Measurements from ENCODE around the gene ADD3.

Gene ADD3

DNA sequence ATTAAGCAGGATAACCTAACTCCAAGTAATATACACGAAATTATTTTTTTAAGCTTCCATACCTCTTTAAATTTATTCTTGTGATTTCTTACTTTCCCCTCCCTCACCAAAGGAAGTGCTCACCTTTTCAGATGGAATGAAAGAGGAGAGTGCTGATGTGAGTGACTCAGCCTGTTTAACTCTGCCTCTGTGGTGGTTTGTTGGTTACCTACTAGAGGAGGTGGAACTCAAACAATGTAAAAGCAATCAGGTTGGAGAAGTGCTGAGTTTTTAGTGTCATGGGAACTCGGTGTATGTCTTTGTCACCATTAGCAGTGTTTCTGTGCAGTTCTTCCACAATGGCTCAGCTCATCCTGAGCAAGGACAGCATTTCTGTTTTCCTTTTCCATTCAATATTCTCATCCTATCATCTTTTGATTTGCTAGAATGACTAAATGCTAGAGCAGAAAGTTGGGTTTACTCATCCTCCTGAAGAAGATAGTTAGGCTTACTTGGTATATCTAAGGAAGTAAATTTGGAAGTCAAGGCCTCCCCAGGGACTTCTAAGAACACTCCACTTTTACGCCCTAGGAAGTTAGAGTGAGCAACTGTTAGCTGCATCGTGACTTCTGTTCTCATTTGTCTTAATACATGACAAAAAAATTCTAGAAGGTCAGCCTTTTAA, 6.0 kb downstream of the ADD3 start:
- TF ChIP-seq, protein P1, sequence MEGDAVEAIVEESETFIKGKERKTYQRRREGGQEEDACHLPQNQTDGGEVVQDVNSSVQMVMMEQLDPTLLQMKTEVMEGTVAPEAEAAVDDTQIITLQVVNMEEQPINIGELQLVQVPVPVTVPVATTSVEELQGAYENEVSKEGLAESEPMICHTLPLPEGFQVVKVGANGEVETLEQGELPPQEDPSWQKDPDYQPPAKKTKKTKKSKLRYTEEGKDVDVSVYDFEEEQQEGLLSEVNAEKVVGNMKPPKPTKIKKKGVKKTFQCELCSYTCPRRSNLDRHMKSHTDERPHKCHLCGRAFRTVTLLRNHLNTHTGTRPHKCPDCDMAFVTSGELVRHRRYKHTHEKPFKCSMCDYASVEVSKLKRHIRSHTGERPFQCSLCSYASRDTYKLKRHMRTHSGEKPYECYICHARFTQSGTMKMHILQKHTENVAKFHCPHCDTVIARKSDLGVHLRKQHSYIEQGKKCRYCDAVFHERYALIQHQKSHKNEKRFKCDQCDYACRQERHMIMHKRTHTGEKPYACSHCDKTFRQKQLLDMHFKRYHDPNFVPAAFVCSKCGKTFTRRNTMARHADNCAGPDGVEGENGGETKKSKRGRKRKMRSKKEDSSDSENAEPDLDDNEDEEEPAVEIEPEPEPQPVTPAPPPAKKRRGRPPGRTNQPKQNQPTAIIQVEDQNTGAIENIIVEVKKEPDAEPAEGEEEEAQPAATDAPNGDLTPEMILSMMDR (IDR thresholded peaks at IDR 0.05; ENCODE audit: borderline replicate concordance, extremely low read depth, low read length, poor library complexity, severe bottlenecking): no peak
- no peak for TF ChIP-seq EZH2 (IDR thresholded peaks at IDR 0.05; ENCODE audit: borderline replicate concordance, low read depth, low read length, severe bottlenecking)
- DNase-seq: no peak
- ATAC-seq (ENCODE audit: insufficient read depth, low read depth): no peak
- H3K27ac ChIP-seq (ENCODE audit: low read length): no peak overlapping the region
- peaks cover 36% of the 10 kb centered on the region for H3K4me1 ChIP-seq (ENCODE audit: insufficient read depth, low read length)
- H3K9ac ChIP-seq (ENCODE audit: low read depth, low read length): no peak overlapping the region
- peaks cover 78% of the 10 kb centered on the region for H4K20me1 ChIP-seq (ENCODE audit: insufficient read depth, low read length)
- no peaks in the 10 kb centered on the region for H3K9me3 ChIP-seq (ENCODE audit: insufficient read depth, low read length, severe bottlenecking)
- H3K4me2 ChIP-seq (ENCODE audit: insufficient read depth, low read length): no peak overlapping the region
- no peak overlapping the region for H3K4me3 ChIP-seq (ENCODE audit: low read depth in 1 of 2, low read length in 2 of 2)
- no peak overlapping the region for H2AFZ ChIP-seq (ENCODE audit: low read depth, low read length)
- peaks cover 98% of the 10 kb centered on the region for H3K79me2 ChIP-seq (ENCODE audit: insufficient read depth, low read length)
- no peaks in the 10 kb centered on the region for H3K36me3 ChIP-seq (ENCODE audit: insufficient read depth, low read length)
- H3K27me3 ChIP-seq (ENCODE audit: insufficient read depth, low read length, poor library complexity): no peaks in the 10 kb centered on the region

DNA sequence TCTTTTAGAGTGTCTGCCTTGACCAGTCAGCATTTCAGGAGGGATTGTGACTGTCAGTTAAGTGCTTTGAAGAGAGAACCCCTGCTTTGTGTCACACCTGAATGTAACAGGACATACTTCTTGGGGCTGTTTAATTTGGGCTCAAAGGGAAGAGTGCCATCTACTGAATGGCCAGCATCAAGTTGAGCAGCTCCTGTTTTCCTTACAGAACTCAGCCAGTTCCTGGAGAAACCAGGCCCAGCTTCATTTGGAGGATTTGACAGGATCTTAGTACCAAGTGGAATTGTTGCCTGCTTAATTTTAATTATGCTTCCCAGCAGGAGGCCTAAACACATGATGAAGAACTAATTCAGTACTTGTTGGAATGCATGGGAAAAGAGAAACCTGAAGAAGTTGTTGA, 8.3 kb downstream of the ADD3 start:
- peaks cover 68% of the 10 kb centered on the region for H4K20me1 ChIP-seq (ENCODE audit: insufficient read depth, low read length)
- no peak overlapping the region for H2AFZ ChIP-seq (ENCODE audit: low read depth, low read length)
- no peak overlapping the region for H3K9ac ChIP-seq (ENCODE audit: low read depth, low read length)
- no peak for TF ChIP-seq EZH2 (IDR thresholded peaks at IDR 0.05; ENCODE audit: borderline replicate concordance, low read depth, low read length, severe bottlenecking)
- TF ChIP-seq, protein P1 (IDR thresholded peaks at IDR 0.05; ENCODE audit: borderline replicate concordance, extremely low read depth, low read length, poor library complexity, severe bottlenecking): peak; percentile 19
- no peaks in the 10 kb centered on the region for H3K36me3 ChIP-seq (ENCODE audit: insufficient read depth, low read length)
- peaks cover 13% of the 10 kb centered on the region for H3K4me1 ChIP-seq (ENCODE audit: insufficient read depth, low read length)
- no peak overlapping the region for H3K4me3 ChIP-seq (ENCODE audit: low read depth in 1 of 2, low read length in 2 of 2)
- H3K9me3 ChIP-seq (ENCODE audit: insufficient read depth, low read length, severe bottlenecking): no peaks in the 10 kb centered on the region
- H3K79me2 ChIP-seq (ENCODE audit: insufficient read depth, low read length): peaks cover 97% of the 10 kb centered on the region
- H3K27ac ChIP-seq (ENCODE audit: low read length): no peak overlapping the region
- ATAC-seq (ENCODE audit: insufficient read depth, low read depth): no peak
- H3K27me3 ChIP-seq (ENCODE audit: insufficient read depth, low read length, poor library complexity): no peaks in the 10 kb centered on the region
- H3K4me2 ChIP-seq (ENCODE audit: insufficient read depth, low read length): no peak overlapping the region
- no peak for DNase-seq

GRCh38 chr10:110017052-110017451, 9.3 kb downstream of the ADD3 start:
- Histone ChIP-seq H3K27ac (ENCODE audit: low read length) (no peak overlapping the region), H4K20me1 (ENCODE audit: insufficient read depth, low read length) (peaks cover 66% of the 10 kb centered on the region), H3K36me3 (ENCODE audit: insufficient read depth, low read length) (no peaks in the 10 kb centered on the region), H3K9me3 (ENCODE audit: insufficient read depth, low read length, severe bottlenecking) (no peaks in the 10 kb centered on the region), H3K9ac (ENCODE audit: low read depth, low read length) (no peak overlapping the region), H3K4me3 (ENCODE audit: low read depth in 1 of 2, low read length in 2 of 2) (no peak overlapping the region), H3K4me1 (ENCODE audit: insufficient read depth, low read length) (peaks cover 3% of the 10 kb centered on the region; the same call in 1 of the 2 replicates), H2AFZ (ENCODE audit: low read depth, low read length) (no peak overlapping the region), H3K4me2 (ENCODE audit: insufficient read depth, low read length) (no peak overlapping the region), H3K27me3 (ENCODE audit: insufficient read depth, low read length, poor library complexity) (no peaks in the 10 kb centered on the region), H3K79me2 (ENCODE audit: insufficient read depth, low read length) (peaks cover 97% of the 10 kb centered on the region)
- TF ChIP-seq EZH2 (IDR thresholded peaks at IDR 0.05; ENCODE audit: borderline replicate concordance, low read depth, low read length, severe bottlenecking): no peak
- TF ChIP-seq, protein P1 (IDR thresholded peaks at IDR 0.05; ENCODE audit: borderline replicate concordance, extremely low read depth, low read length, poor library complexity, severe bottlenecking): no peak
- DNase-seq: no peak
- ATAC-seq (ENCODE audit: insufficient read depth, low read depth): no peak

Data from DND-41 (cell line).